Measurements from ENCODE around the gene EXOC2.
"Not testable (repeated sequence)": the region's sequence is repeated elsewhere in the genome, so short reads cannot be mapped to it uniquely, and the experiment has no call there.

The EXOC2 gene

GRCh38 chr6:563863-564262, 129.1 kb downstream of the EXOC2 start:
- H3K27me3 ChIP-seq (ENCODE audit: insufficient read depth, low read length, poor library complexity): no peaks in the 10 kb centered on the region
- peaks cover 33% of the 10 kb centered on the region for H3K36me3 ChIP-seq (ENCODE audit: insufficient read depth, low read length)
- H3K4me2 ChIP-seq (ENCODE audit: insufficient read depth, low read length): no peak overlapping the region
- no peak overlapping the region for H3K27ac ChIP-seq (ENCODE audit: low read length)
- H3K4me3 ChIP-seq (ENCODE audit: low read depth in 1 of 2, low read length in 2 of 2): no peak overlapping the region
- no peak for ATAC-seq (ENCODE audit: insufficient read depth, low read depth)
- H3K79me2 ChIP-seq (ENCODE audit: insufficient read depth, low read length): no peaks in the 10 kb centered on the region
- H4K20me1 ChIP-seq (ENCODE audit: insufficient read depth, low read length): no peaks in the 10 kb centered on the region
- no peak overlapping the region for H2AFZ ChIP-seq (ENCODE audit: low read depth, low read length)
- H3K9ac ChIP-seq (ENCODE audit: low read depth, low read length): no peak overlapping the region
- no peak for TF ChIP-seq EZH2 (IDR thresholded peaks at IDR 0.05; ENCODE audit: borderline replicate concordance, low read depth, low read length, severe bottlenecking)
- no peak for TF ChIP-seq CTCF (IDR thresholded peaks at IDR 0.05; ENCODE audit: borderline replicate concordance, extremely low read depth, low read length, poor library complexity, severe bottlenecking)
- no peaks in the 10 kb centered on the region for H3K4me1 ChIP-seq (ENCODE audit: insufficient read depth, low read length)
- DNase-seq: no peak
- H3K9me3 ChIP-seq (ENCODE audit: insufficient read depth, low read length, severe bottlenecking): no peaks in the 10 kb centered on the region

GRCh38 chr6:562052-562676, 130.8 kb downstream of the EXOC2 start:
- Histone ChIP-seq H3K9ac (ENCODE audit: low read depth, low read length) (no peak overlapping the region), H2AFZ (ENCODE audit: low read depth, low read length) (no peak overlapping the region), H4K20me1 (ENCODE audit: insufficient read depth, low read length) (no peaks in the 10 kb centered on the region), H3K9me3 (ENCODE audit: insufficient read depth, low read length, severe bottlenecking) (no peaks in the 10 kb centered on the region), H3K79me2 (ENCODE audit: insufficient read depth, low read length) (no peaks in the 10 kb centered on the region), H3K4me3 (ENCODE audit: low read depth in 1 of 2, low read length in 2 of 2) (no peak overlapping the region), H3K27ac (ENCODE audit: low read length) (no peak overlapping the region), H3K4me1 (ENCODE audit: insufficient read depth, low read length) (no peaks in the 10 kb centered on the region), H3K36me3 (ENCODE audit: insufficient read depth, low read length) (peaks cover 29% of the 10 kb centered on the region), H3K4me2 (ENCODE audit: insufficient read depth, low read length) (no peak overlapping the region), H3K27me3 (ENCODE audit: insufficient read depth, low read length, poor library complexity) (no peaks in the 10 kb centered on the region)
- TF ChIP-seq EZH2 (IDR thresholded peaks at IDR 0.05; ENCODE audit: borderline replicate concordance, low read depth, low read length, severe bottlenecking) (no peak), CTCF (IDR thresholded peaks at IDR 0.05; ENCODE audit: borderline replicate concordance, extremely low read depth, low read length, poor library complexity, severe bottlenecking) (no peak)
- DNase-seq (no peak), ATAC-seq (ENCODE audit: insufficient read depth, low read depth) (no peak)

GRCh38 chr6:561335-561734, 131.6 kb downstream of the EXOC2 start:
- not testable (repeated sequence) for H3K27me3 ChIP-seq (ENCODE audit: insufficient read depth, low read length, poor library complexity); H3K9me3 ChIP-seq (ENCODE audit: insufficient read depth, low read length, severe bottlenecking); H3K4me3 ChIP-seq (ENCODE audit: low read depth in 1 of 2, low read length in 2 of 2); H4K20me1 ChIP-seq (ENCODE audit: insufficient read depth, low read length); H3K27ac ChIP-seq (ENCODE audit: low read length); H3K79me2 ChIP-seq (ENCODE audit: insufficient read depth, low read length); H2AFZ ChIP-seq (ENCODE audit: low read depth, low read length); ATAC-seq (ENCODE audit: insufficient read depth, low read depth); DNase-seq; H3K9ac ChIP-seq (ENCODE audit: low read depth, low read length); H3K4me1 ChIP-seq (ENCODE audit: insufficient read depth, low read length); H3K4me2 ChIP-seq (ENCODE audit: insufficient read depth, low read length)
- peaks cover 35% of the 10 kb centered on the region for H3K36me3 ChIP-seq (ENCODE audit: insufficient read depth, low read length)

- ATAC-seq (ENCODE audit: insufficient read depth, low read depth) (no peak), DNase-seq (no peak)
- Histone ChIP-seq H3K27me3 (ENCODE audit: insufficient read depth, low read length, poor library complexity) (no peaks in the 10 kb centered on the region), H3K9me3 (ENCODE audit: insufficient read depth, low read length, severe bottlenecking) (no peaks in the 10 kb centered on the region), H3K4me3 (ENCODE audit: low read depth in 1 of 2, low read length in 2 of 2) (no peak overlapping the region), H2AFZ (ENCODE audit: low read depth, low read length) (no peak overlapping the region), H3K27ac (ENCODE audit: low read length) (no peak overlapping the region), H3K9ac (ENCODE audit: low read depth, low read length) (no peak overlapping the region), H4K20me1 (ENCODE audit: insufficient read depth, low read length) (no peaks in the 10 kb centered on the region), H3K4me1 (ENCODE audit: insufficient read depth, low read length) (no peaks in the 10 kb centered on the region), H3K4me2 (ENCODE audit: insufficient read depth, low read length) (no peak overlapping the region), H3K36me3 (ENCODE audit: insufficient read depth, low read length) (peaks cover 44% of the 10 kb centered on the region), H3K79me2 (ENCODE audit: insufficient read depth, low read length) (no peaks in the 10 kb centered on the region)
- no peak for TF ChIP-seq CTCF (IDR thresholded peaks at IDR 0.05; ENCODE audit: borderline replicate concordance, extremely low read depth, low read length, poor library complexity, severe bottlenecking)
- TF ChIP-seq EZH2 (IDR thresholded peaks at IDR 0.05; ENCODE audit: borderline replicate concordance, low read depth, low read length, severe bottlenecking): no peak
Measured at GRCh38 chr6:558959-559358, 134.0 kb downstream of the EXOC2 start.
